ENCODE results near the gene ATRNL1. TPM values are rescaled to one million over a fixed set of nuclear protein-coding genes. Genes with fewer than 3 reads are reported as not detected.

Gene ATRNL1
- total and polyA plus RNA-seq, 2 of the 8 experiments (the other 6 are each of a cell fraction or from before 2014, with no cell fraction given): 5.1 to 17.6 TPM

DNA sequence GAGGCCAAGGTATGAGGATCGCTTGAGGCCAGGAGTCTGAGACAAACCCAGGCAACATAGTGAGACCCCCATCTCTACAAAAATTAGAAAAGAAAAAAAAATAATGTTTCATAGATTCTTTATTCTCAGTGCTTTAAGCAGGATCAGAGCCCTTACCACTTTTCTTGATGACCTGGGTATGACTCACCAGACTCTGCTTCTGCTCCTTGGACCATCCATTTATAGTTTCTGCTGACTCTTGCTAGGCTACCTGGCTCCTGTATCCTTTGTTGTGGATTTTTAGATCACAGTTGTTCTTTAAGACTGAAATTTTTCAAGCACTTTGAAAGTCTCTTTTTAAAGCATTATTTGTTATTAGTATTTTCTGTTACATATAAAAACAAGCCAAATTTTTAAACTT, 768.7 kb downstream of the ATRNL1 start (continued):
- no peak for TF ChIP-seq BRCA1 (IDR thresholded peaks at IDR 0.05; ENCODE audit: low read depth, low read length)

DNA sequence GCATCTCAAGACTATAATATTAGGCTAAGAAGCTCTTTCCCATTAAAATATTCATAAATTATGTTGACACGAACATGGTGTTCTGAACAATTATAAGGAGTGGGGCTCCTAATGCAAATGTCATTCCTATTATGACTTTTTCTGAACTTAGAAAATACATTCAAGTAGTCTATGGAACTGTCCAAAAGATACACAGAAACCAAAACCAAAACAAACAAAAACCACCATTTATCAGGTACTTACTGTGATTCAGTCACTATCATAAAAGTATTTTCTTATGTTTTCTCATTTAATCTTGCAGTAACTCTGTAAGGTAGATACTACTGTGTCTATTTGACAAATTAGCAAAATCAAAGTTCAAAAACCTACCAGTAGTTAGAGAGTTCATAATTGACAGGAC, 773.0 kb downstream of the ATRNL1 start:
- no peak overlapping the region for H2AFZ ChIP-seq (ENCODE audit: low read length)
- no peak overlapping the region for H3K4me2 ChIP-seq (ENCODE audit: insufficient read depth in 1 of 2, low read depth in 2 of 2, low read length in 2 of 2)
- no peak overlapping the region for H2BK20ac ChIP-seq (ENCODE audit: low read length)
- 86% methylated on average over 1 of the region's 1 CpG; no CpG with 5 or more reads in 1 of the 2 experiments for WGBS, 2 experiments (ENCODE audit: extremely low coverage in 1 of 2, insufficient coverage in 1 of 2, insufficient read length in 1 of 2, insufficient replicate concordance in 2 of 2, low coverage in 1 of 2, low lambda C conversion rate in 2 of 2, missing lambda C conversion rate in 1 of 2)
- ChIA-PET POLR2A (ENCODE audit: partially characterized antibody) (no interaction called here), CTCF (ENCODE audit: partially characterized antibody) (no interaction called here)
- H4K8ac ChIP-seq (ENCODE audit: extremely low read depth, insufficient read depth, low read length): no peak overlapping the region
- no peak overlapping the region for H3K18ac ChIP-seq (ENCODE audit: extremely low read depth, low read length)
- no peak overlapping the region for H2BK15ac ChIP-seq (ENCODE audit: low read length)
- H3K4me1 ChIP-seq (replicated peaks in 1 of 4; ENCODE audit: control insufficient read depth in 3 of 4, insufficient read depth in 4 of 4, low read length in 3 of 4): no peaks in the 10 kb centered on the region
- H3K36me3 ChIP-seq (ENCODE audit: control insufficient read depth in 2 of 4, insufficient read depth in 4 of 4, low read length in 3 of 4): no peaks in the 10 kb centered on the region
- H3K4me3 ChIP-seq (ENCODE audit: extremely low read depth in 1 of 4, insufficient read depth in 2 of 4, low read depth in 3 of 4, low read length in 4 of 4): no peak overlapping the region
- no peak overlapping the region for H2BK120ac ChIP-seq (replicated peaks; ENCODE audit: low read depth, low read length)
- H3K56ac ChIP-seq (replicated peaks; ENCODE audit: insufficient read length, low read depth, low read length): no peak overlapping the region
- H3K14ac ChIP-seq (ENCODE audit: insufficient read length): no peak overlapping the region
- no peak overlapping the region for H2AK5ac ChIP-seq (ENCODE audit: low read depth, low read length)
- H3K4ac ChIP-seq (replicated peaks; ENCODE audit: insufficient read length, low read depth, low read length): no peak overlapping the region
- H2BK12ac ChIP-seq (ENCODE audit: low read depth, low read length): no peak overlapping the region
- H3K9me3 ChIP-seq (ENCODE audit: insufficient read depth in 2 of 2, low read depth in 1 of 2, low read length in 1 of 2): no peaks in the 10 kb centered on the region
- no peak overlapping the region for H3K9ac ChIP-seq (replicated peaks in 1 of 4; ENCODE audit: extremely low read depth in 1 of 4, low read depth in 3 of 4, low read length in 3 of 4)
- no peaks in the 10 kb centered on the region for H3K79me2 ChIP-seq (ENCODE audit: control insufficient read depth in 1 of 2, insufficient read depth in 2 of 2, low read length in 2 of 2)
- H3K27me3 ChIP-seq (replicated peaks in 1 of 4; ENCODE audit: control insufficient read depth in 3 of 4, extremely low read depth in 1 of 4, insufficient read depth in 3 of 4, low read length in 3 of 4): no peaks in the 10 kb centered on the region
- no peaks in the 10 kb centered on the region for H3K23me2 ChIP-seq (ENCODE audit: low read depth, low read length)
- no peak overlapping the region for H3K23ac ChIP-seq (ENCODE audit: insufficient read length)
- no peak overlapping the region for H3K27ac ChIP-seq (ENCODE audit: low read depth, low read length)
- no peak overlapping the region for H4K91ac ChIP-seq (replicated peaks; ENCODE audit: insufficient read length, low read length)
- FAIRE-seq: no peak
- H4K20me1 ChIP-seq (replicated peaks in 1 of 2; ENCODE audit: control insufficient read depth in 1 of 2, insufficient read depth in 2 of 2, low read length in 2 of 2): no peaks in the 10 kb centered on the region
- DNase-seq (ENCODE audit: low read depth in 1 of 2, low spot score in 2 of 2): no peak
- no peak overlapping the region for H2BK5ac ChIP-seq (ENCODE audit: low read depth, low read length)
- no peaks in the 10 kb centered on the region for H3K79me1 ChIP-seq (ENCODE audit: low read depth, low read length)
- no peak overlapping the region for H4K5ac ChIP-seq (ENCODE audit: insufficient read length, low read depth, low read length)

Data from H1 (cell line).